ENCODE data around the gene ANK3.

ANK3 gene

GRCh38 chr10:60343254-60343653 is 46.4 kb downstream of the ANK3 start:
- no peak for DNase-seq (ENCODE audit: low spot score)

- DNase-seq (ENCODE audit: low spot score), result no peak
Observed at GRCh38 chr10:60341969-60342368, 47.7 kb downstream of the ANK3 start.

GRCh38 chr10:60340973-60341372 is 48.7 kb downstream of the ANK3 start:
- no peak for DNase-seq (ENCODE audit: low spot score)

GRCh38 chr10:60339757-60340156 is 49.9 kb downstream of the ANK3 start:
- no peak for DNase-seq (ENCODE audit: low spot score)

GRCh38 chr10:60338786-60339185 is 50.9 kb downstream of the ANK3 start:
- no peak for DNase-seq (ENCODE audit: low spot score)

- no peak for DNase-seq (ENCODE audit: low spot score)
Observed at GRCh38 chr10:60338002-60338564, 51.6 kb downstream of the ANK3 start.

GRCh38 chr10:60336901-60337630 is 52.6 kb downstream of the ANK3 start:
- DNase-seq (ENCODE audit: low spot score), result no peak

GRCh38 chr10:60335708-60336107 is 54.0 kb downstream of the ANK3 start:
- peak; percentile 13 for DNase-seq (ENCODE audit: low spot score)

- no peak for DNase-seq (ENCODE audit: low spot score)
Observed at GRCh38 chr10:60334991-60335390, 54.7 kb downstream of the ANK3 start.

- DNase-seq (ENCODE audit: low spot score), result no peak
Observed at GRCh38 chr10:60332371-60332770, 57.3 kb downstream of the ANK3 start.

GRCh38 chr10:60331886-60332285 is 57.8 kb downstream of the ANK3 start:
- DNase-seq (ENCODE audit: low spot score), result no peak

- DNase-seq (ENCODE audit: low spot score), result no peak
Observed at GRCh38 chr10:60323162-60323561, 66.5 kb downstream of the ANK3 start.

- no peak for DNase-seq (ENCODE audit: low spot score)
Observed at GRCh38 chr10:60320666-60321065, 69.0 kb downstream of the ANK3 start.

- no peak for DNase-seq (ENCODE audit: low spot score)
Observed at GRCh38 chr10:60316029-60316428, 73.6 kb downstream of the ANK3 start.

GRCh38 chr10:60315311-60315710 is 74.4 kb downstream of the ANK3 start:
- DNase-seq (ENCODE audit: low spot score), result no peak

- DNase-seq (ENCODE audit: low spot score), result peak; percentile 67
Observed at GRCh38 chr10:60314069-60314940, 75.4 kb downstream of the ANK3 start.

- DNase-seq (ENCODE audit: low spot score), result no peak
Observed at GRCh38 chr10:60313589-60313952, 76.1 kb downstream of the ANK3 start.

- peak; percentile 34 for DNase-seq (ENCODE audit: low spot score)
Observed at GRCh38 chr10:60312818-60313588, 76.7 kb downstream of the ANK3 start.

- DNase-seq (ENCODE audit: low spot score), result no peak
Observed at GRCh38 chr10:60311821-60312220, 77.9 kb downstream of the ANK3 start.

- DNase-seq (ENCODE audit: low spot score), result peak; percentile 18
Observed at GRCh38 chr10:60310740-60311139, 78.9 kb downstream of the ANK3 start.

GRCh38 chr10:60309891-60310290 is 79.8 kb downstream of the ANK3 start:
- DNase-seq (ENCODE audit: low spot score), result no peak

- DNase-seq (ENCODE audit: low spot score), result no peak
Observed at GRCh38 chr10:60309371-60309770, 80.3 kb downstream of the ANK3 start.
